Limb (tissue), 2 donors: Measurements from ENCODE around the gene ALDH3B2.

ENCODE experiments used
- DNase-seq, 2 donors: peaks; one replicate each; pipeline ENCODE4 v3.0.0-alpha.2; 2016; ENCODE audit errors: extremely low spot score in 2 of 2

Gene ALDH3B2

GRCh38 chr11:67615728-67616430 is 58.5 kb downstream of the ALDH3B2 start:
- peak in 1 of 2 donors; percentile 24 for DNase-seq

- DNase-seq: peak in 1 of 2 donors; percentile 36
Observed at GRCh38 chr11:67614730-67615714, 59.4 kb downstream of the ALDH3B2 start.

- DNase-seq: peak; percentile 18 to 75
Observed at GRCh38 chr11:67613960-67614715, 60.3 kb downstream of the ALDH3B2 start.

GRCh38 chr11:67613313-67613959 is 61.0 kb downstream of the ALDH3B2 start:
- no peak for DNase-seq

GRCh38 chr11:67612751-67613150 is 61.7 kb downstream of the ALDH3B2 start:
- DNase-seq: no peak
